Gastrocnemius medialis (tissue), 4 donors: ENCODE data around the gene TMEM163. TPM values are rescaled to one million over a fixed set of nuclear protein-coding genes. Genes with fewer than 3 reads are reported as not detected.
"Not testable (repeated sequence)": the region's sequence is repeated elsewhere in the genome, so short reads cannot be mapped to it uniquely, and the experiment has no call there.

ENCODE experiments used
- ATAC-seq, 2 donors: fragments of 150-250 bp; one replicate each; pipeline ENCODE4 v1.9.1; 2016
- DNase-seq, 2 donors: peaks; one replicate each; pipeline ENCODE4 v3.0.0-alpha.2; 2019
- H3K27ac ChIP-seq, 4 donors: fragments of 200-600 bp; sonication (generic); 1 replicate in 1 of 4; 2 replicates in 3 of 4; pipeline ENCODE4 v1.5.1; 2016 to 2018; ENCODE audit warnings: mild to moderate bottlenecking in 2 of 4, moderate library complexity in 1 of 4
- H3K27me3 ChIP-seq, 3 donors: fragments of 200-600 bp; sonication (generic) in 2 of 3; 1 replicate in 1 of 3; 2 replicates in 2 of 3; pipeline versions ENCODE4 v1.5.1 to v1.6.0; 2016 to 2019; ENCODE audit warnings: mild to moderate bottlenecking in 1 of 3, moderate library complexity in 1 of 3
- H3K36me3 ChIP-seq, 2 donors: fragments of 200-600 bp; sonication (generic) in 1 of 2; one replicate each; pipeline ENCODE4 v1.5.1; 2017 to 2018
- H3K4me1 ChIP-seq, 2 donors: fragments of 200-600 bp; sonication (generic) in 1 of 2; one replicate each; pipeline ENCODE4 v1.5.1; 2016 to 2017; ENCODE audit warnings: mild to moderate bottlenecking in 2 of 2
- H3K4me3 ChIP-seq, 4 donors: fragments of 200-600 bp; sonication (generic) in 3 of 4; 1 replicate in 1 of 4; 2 replicates in 3 of 4; pipeline ENCODE4 v1.5.1; 2016 to 2019; ENCODE audit warnings: mild to moderate bottlenecking in 2 of 4
- H3K9me3 ChIP-seq, 3 donors: fragments of 200-600 bp; sonication (generic) in 2 of 3; 1 replicate in 1 of 3; 2 replicates in 2 of 3; pipeline ENCODE4 v1.5.1; 2016 to 2019
- POLR2A ChIP-seq, 2 donors: fragments of 450-650 bp; IDR thresholded peaks; one replicate each; pipeline ENCODE4 v1.6.1; 2017; ENCODE audit warnings: antibody characterized with exemption in 2 of 2, mild to moderate bottlenecking in 2 of 2, moderate library complexity in 2 of 2
- in situ Hi-C, 4 donors: fragments of 200-750 bp; cut with MboI; loops; one replicate each; pipeline versions ENCODE4 v1.15.0 to v1.8.0; 2017; ENCODE audit warnings: low sequenced_read_pairs in 4 of 4
- intact Hi-C: fragments of 100-400 bp; cut with DNase I; formaldehyde crosslinking; loops from one replicate; pipeline ENCODE4 v1.15.1; 2023; ENCODE audit warnings: low total_unique reads
- total RNA-seq, 4 donors: library from RNA; depleted of rRNA; stranded (reverse); fragments of >200 nt; gene quantifications; one replicate each; pipeline versions ENCODE4 v1.1.0 to v1.2.3, GENCODE V29; 2016
- TF ChIP-seq, protein P1 (sequence below), 5 experiments: fragments of 450-650 bp in 3 of 5; fragments of 200-600 bp in 2 of 5; sonication (generic) in 2 of 5; IDR thresholded peaks in 4 of 5; conservative IDR thresholded peaks in 1 of 5; 1 replicate in 4 of 5; 2 replicates in 1 of 5; pipeline ENCODE4 v1.5.1; 2016 to 2019; ENCODE audit warnings: antibody characterized with exemption in 5 of 5, mild to moderate bottlenecking in 3 of 5, moderate library complexity in 3 of 5

The TMEM163 gene
- total RNA-seq, 4 donors from 2014 or later = not detected

DNA sequence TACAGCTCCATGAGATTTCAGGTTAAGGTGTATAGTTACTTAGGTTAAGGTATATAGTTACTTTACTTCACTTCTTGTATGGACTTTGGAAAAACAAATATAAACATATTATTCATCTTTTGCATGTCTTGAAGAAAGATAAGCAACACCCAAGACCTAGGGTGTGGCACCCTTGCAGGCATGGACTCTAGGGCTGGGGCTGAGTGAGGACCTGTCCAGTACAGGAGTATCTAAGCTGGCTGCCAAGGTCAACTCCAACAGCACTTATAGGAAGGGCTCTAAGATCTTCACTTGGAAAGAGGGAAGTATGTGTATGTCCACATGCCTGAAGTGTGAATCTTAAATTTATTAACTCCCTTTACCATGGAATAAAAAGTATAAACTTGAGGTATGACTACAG, 7.1 kb upstream of the TMEM163 start:
- Histone ChIP-seq H3K4me1 (no peaks in the 10 kb centered on the region), H3K9me3 (no peaks in the 10 kb centered on the region), H3K27ac (no peak overlapping the region), H3K36me3 (no peaks in the 10 kb centered on the region), H3K27me3 (peaks cover 0 to 4% (median 0%) of the 10 kb centered on the region in 3 donors), H3K4me3 (no peak overlapping the region)
- DNase-seq = no peak
- ATAC-seq = no peak
- no peak for TF ChIP-seq POLR2A (IDR thresholded peaks at IDR 0.05)
- TF ChIP-seq, protein P1, sequence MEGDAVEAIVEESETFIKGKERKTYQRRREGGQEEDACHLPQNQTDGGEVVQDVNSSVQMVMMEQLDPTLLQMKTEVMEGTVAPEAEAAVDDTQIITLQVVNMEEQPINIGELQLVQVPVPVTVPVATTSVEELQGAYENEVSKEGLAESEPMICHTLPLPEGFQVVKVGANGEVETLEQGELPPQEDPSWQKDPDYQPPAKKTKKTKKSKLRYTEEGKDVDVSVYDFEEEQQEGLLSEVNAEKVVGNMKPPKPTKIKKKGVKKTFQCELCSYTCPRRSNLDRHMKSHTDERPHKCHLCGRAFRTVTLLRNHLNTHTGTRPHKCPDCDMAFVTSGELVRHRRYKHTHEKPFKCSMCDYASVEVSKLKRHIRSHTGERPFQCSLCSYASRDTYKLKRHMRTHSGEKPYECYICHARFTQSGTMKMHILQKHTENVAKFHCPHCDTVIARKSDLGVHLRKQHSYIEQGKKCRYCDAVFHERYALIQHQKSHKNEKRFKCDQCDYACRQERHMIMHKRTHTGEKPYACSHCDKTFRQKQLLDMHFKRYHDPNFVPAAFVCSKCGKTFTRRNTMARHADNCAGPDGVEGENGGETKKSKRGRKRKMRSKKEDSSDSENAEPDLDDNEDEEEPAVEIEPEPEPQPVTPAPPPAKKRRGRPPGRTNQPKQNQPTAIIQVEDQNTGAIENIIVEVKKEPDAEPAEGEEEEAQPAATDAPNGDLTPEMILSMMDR (IDR thresholded peaks at IDR 0.05 in 4 of 5, conservative IDR thresholded peaks at IDR 0.05 in 1 of 5) = no peak
- intact Hi-C loops = no loop called here
- in situ Hi-C loops = no loop called here

DNA sequence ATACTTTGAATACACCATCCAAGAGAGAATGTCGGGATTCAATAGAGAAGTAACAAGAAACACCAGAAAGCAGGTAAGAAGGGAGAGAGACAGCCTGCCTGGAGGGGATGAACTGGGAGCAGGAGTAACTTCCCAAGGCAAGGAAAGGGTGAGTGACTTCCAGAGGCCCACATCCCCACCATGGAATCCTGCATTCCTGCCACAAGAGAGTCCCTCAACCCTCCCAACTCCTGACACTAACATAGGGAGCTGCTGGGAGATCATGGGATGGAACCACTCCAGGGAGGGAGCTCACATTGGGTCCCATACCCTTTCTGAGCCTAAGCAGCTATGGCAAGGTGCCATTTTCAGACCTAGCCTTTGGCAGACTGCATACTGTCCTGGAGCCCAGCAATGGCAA, 5.5 kb upstream of the TMEM163 start:
- Histone ChIP-seq H3K27ac (no peak overlapping the region), H3K9me3 (no peaks in the 10 kb centered on the region), H3K4me3 (no peak overlapping the region), H3K36me3 (no peaks in the 10 kb centered on the region), H3K27me3 (peaks cover 10 to 19% (median 12%) of the 10 kb centered on the region in 3 donors), H3K4me1 (no peaks in the 10 kb centered on the region)
- TF ChIP-seq, protein P1 (IDR thresholded peaks at IDR 0.05 in 4 of 5, conservative IDR thresholded peaks at IDR 0.05 in 1 of 5) = no peak
- no peak for TF ChIP-seq POLR2A (IDR thresholded peaks at IDR 0.05)
- in situ Hi-C loops (no loop called here), intact Hi-C loops (no loop called here)
- DNase-seq (no peak), ATAC-seq (no peak)

DNA sequence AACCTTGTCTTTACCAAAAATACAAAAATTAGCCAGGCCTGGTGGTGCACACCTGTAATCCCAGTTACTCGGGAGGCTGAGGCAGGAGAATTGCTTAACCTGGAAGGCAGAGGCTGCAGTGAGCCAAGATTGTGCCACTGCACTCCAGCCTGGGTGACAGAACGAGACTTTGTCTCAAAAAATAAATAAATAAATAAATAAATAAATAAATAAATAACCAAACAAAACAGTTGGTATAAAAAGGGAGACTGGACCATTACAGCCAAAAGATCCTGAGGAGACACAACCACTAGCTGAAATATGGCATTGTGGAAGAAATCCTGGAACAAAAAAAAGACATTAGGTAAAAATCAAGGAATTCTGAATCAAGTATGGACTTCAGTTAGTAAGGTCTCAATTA, 4.9 kb upstream of the TMEM163 start:
- DNase-seq, H3K27ac ChIP-seq, H3K4me3 ChIP-seq, H3K9me3 ChIP-seq, ATAC-seq, intact Hi-C loops, H3K4me1 ChIP-seq, H3K36me3 ChIP-seq, in situ Hi-C loops: not testable (repeated sequence)
- peaks cover 13 to 22% (median 15%) of the 10 kb centered on the region in 3 donors for H3K27me3 ChIP-seq

DNA sequence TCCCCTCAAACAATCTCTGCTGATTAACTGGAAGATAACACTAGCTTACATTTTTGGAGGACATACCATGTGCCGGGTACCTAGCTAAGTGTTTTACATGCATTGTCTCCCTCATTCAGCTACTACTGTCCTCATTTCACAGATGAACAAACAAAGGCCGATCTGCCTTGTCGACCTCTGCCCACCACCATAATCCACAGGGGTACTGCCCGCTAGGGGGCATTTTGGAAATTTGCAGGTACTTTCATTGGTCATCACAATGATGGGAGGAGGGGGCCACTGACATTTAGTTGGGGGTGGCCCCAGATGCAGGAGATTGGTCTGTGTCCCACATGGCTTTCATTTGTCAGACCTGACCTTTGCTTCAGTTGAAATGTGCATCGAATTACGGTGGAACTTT, 3.9 kb upstream of the TMEM163 start:
- H3K4me3 ChIP-seq = no peak overlapping the region
- peaks cover 19 to 28% (median 20%) of the 10 kb centered on the region in 3 donors for H3K27me3 ChIP-seq
- intact Hi-C loops (no loop called here), in situ Hi-C loops (no loop called here)
- H3K9me3 ChIP-seq = no peaks in the 10 kb centered on the region
- no peak overlapping the region for H3K27ac ChIP-seq
- no peaks in the 10 kb centered on the region for H3K36me3 ChIP-seq
- no peak for ATAC-seq
- peaks cover 0 to 6% of the 10 kb centered on the region in 2 donors for H3K4me1 ChIP-seq
- no peak for DNase-seq
- TF ChIP-seq, protein P1 (IDR thresholded peaks at IDR 0.05 in 4 of 5, conservative IDR thresholded peaks at IDR 0.05 in 1 of 5) = no peak
- TF ChIP-seq POLR2A (IDR thresholded peaks at IDR 0.05) = no peak

DNA sequence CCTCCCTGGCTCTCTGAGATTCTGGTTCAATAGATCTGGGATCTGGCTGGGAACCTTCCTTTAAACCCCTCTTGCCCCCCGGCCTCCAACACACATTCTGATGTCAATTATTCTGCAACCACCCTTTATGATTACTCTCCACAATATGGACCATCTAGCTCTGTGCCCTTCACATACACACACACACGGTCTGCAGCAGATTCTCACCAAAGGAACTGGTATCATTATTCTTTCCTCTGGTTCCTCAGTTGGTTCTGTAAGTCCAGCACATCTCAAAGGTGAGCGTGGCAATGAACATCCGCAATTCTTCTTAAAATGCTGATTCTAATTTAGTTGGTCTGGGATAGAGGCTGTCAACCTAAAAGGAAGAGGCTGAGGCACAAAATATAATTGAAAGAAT, 2.8 kb upstream of the TMEM163 start:
- H3K27me3 ChIP-seq = peaks cover 31 to 40% (median 31%) of the 10 kb centered on the region in 3 donors
- no peaks in the 10 kb centered on the region for H3K9me3 ChIP-seq
- DNase-seq = no peak
- intact Hi-C loops (no loop called here), in situ Hi-C loops (no loop called here)
- no peak overlapping the region for H3K4me3 ChIP-seq
- H3K36me3 ChIP-seq = no peaks in the 10 kb centered on the region
- no peak overlapping the region for H3K27ac ChIP-seq
- peaks cover 0 to 7% of the 10 kb centered on the region in 2 donors for H3K4me1 ChIP-seq
- TF ChIP-seq POLR2A (IDR thresholded peaks at IDR 0.05) = no peak
- TF ChIP-seq, protein P1 (IDR thresholded peaks at IDR 0.05 in 4 of 5, conservative IDR thresholded peaks at IDR 0.05 in 1 of 5) = no peak
- ATAC-seq = no peak
